Measurements from ENCODE around the gene DET1.

Gene DET1

GRCh38 chr15:88497109-88497765 lies 49.2 kb downstream of the DET1 start:
- H3K4me3 ChIP-seq (ENCODE audit: low read depth, low read length) = no peak overlapping the region
- TF ChIP-seq CTCF (IDR thresholded peaks at IDR 0.05; ENCODE audit: low read depth, low read length) = no peak
- TF ChIP-seq, protein P1, sequence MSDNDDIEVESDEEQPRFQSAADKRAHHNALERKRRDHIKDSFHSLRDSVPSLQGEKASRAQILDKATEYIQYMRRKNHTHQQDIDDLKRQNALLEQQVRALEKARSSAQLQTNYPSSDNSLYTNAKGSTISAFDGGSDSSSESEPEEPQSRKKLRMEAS (IDR thresholded peaks at IDR 0.05; ENCODE audit: low read depth, low read length) = no peak
- no peak for TF ChIP-seq MYC (IDR thresholded peaks at IDR 0.05; ENCODE audit: low read depth, low read length)
- TF ChIP-seq POLR2A (IDR thresholded peaks at IDR 0.05; ENCODE audit: extremely low read depth, insufficient read length) = no peak
- DNase-seq (ENCODE audit: low read depth) = no peak

DNA sequence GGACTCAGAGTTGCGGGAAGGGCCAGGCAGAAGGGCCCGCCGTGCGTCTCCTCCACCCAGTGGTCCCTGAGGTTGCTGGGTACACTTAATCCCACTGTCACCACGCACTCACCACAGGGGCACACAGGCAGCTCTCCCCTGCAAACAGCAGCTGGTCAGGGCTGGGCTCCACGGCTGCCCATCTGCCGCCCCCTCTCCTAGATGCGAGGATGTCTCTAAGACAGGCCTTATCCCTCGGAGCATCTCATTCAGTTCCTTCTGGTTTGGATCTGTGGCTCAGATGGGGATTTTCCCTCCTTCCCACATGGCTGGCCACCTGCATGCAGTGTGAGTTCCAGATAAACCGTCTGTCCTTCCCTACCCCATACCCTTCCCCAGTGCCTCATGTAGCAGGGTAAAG lies 52.6 kb downstream of the DET1 start:
- no peak for DNase-seq (ENCODE audit: low read depth)
- no peak overlapping the region for H3K4me3 ChIP-seq (ENCODE audit: low read depth, low read length)
- TF ChIP-seq CTCF (IDR thresholded peaks at IDR 0.05; ENCODE audit: low read depth, low read length) (no peak), POLR2A (IDR thresholded peaks at IDR 0.05; ENCODE audit: extremely low read depth, insufficient read length) (no peak)
- TF ChIP-seq, protein P1 (IDR thresholded peaks at IDR 0.05; ENCODE audit: low read depth, low read length) = no peak

- H3K4me3 ChIP-seq (ENCODE audit: low read depth, low read length) = no peak overlapping the region
- DNase-seq (ENCODE audit: low read depth) = no peak
- TF ChIP-seq POLR2A (IDR thresholded peaks at IDR 0.05; ENCODE audit: extremely low read depth, insufficient read length) = no peak
- TF ChIP-seq, protein P1 (IDR thresholded peaks at IDR 0.05; ENCODE audit: low read depth, low read length) = no peak
- TF ChIP-seq CTCF (IDR thresholded peaks at IDR 0.05; ENCODE audit: low read depth, low read length) = no peak
- TF ChIP-seq MYC (IDR thresholded peaks at IDR 0.05; ENCODE audit: low read depth, low read length) = no peak
Observed at GRCh38 chr15:88491158-88491557, 55.3 kb downstream of the DET1 start.

DNA sequence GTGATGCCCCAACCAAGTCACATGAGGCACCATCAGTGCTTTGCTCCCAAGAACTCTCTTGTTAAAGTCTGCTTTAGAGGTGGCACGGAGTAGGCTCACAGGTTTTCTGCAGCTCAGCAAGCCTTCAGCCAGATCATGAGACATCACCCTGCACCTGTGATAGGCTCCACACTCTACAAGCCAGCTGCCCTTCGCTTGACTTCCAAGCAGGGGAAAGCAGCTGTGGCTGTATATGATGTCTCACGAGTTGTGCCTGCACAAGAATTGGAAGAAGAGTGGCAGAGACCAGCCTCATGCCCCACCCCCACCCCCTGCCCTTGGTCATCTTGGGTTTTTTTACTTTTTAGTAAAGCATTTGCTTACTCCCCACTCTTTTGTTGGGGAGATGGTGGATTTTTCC lies 56.4 kb downstream of the DET1 start:
- no peak overlapping the region for H3K4me3 ChIP-seq (ENCODE audit: low read depth, low read length)
- no peak for TF ChIP-seq CTCF (IDR thresholded peaks at IDR 0.05; ENCODE audit: low read depth, low read length)
- no peak for TF ChIP-seq MYC (IDR thresholded peaks at IDR 0.05; ENCODE audit: low read depth, low read length)
- TF ChIP-seq, protein P1 (IDR thresholded peaks at IDR 0.05; ENCODE audit: low read depth, low read length) = no peak
- no peak for TF ChIP-seq POLR2A (IDR thresholded peaks at IDR 0.05; ENCODE audit: extremely low read depth, insufficient read length)
- no peak for DNase-seq (ENCODE audit: low read depth)

DNA sequence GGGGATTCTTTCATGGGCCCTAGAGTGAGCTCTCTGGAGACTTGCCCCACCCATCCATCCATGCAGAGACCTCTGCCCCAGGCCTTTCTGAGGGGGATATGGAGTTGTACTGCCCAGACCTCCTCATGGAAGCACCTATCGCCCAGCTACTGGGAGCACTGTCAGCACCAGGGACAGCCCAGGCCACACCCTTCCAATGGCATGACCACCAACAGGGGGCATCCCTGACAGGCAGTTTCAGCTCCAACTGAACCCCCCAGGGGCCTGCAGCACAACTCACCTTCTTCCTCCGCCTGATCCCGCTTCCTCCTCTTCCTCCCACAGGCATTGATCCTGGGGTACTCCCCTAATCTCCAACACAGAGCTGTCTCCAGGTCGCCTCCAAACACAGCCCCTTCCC lies 57.2 kb downstream of the DET1 start:
- H3K4me3 ChIP-seq (ENCODE audit: low read depth, low read length) = no peak overlapping the region
- DNase-seq (ENCODE audit: low read depth) = no peak
- TF ChIP-seq, protein P1 (IDR thresholded peaks at IDR 0.05; ENCODE audit: low read depth, low read length) = no peak
- TF ChIP-seq POLR2A (IDR thresholded peaks at IDR 0.05; ENCODE audit: extremely low read depth, insufficient read length) (no peak), MYC (IDR thresholded peaks at IDR 0.05; ENCODE audit: low read depth, low read length) (no peak), CTCF (IDR thresholded peaks at IDR 0.05; ENCODE audit: low read depth, low read length) (peak; percentile 15)

Measured in NB4 (cell line).